OCI-M1 (cell line): ENCODE data around the gene PURB.
"Not testable (repeated sequence)": the region's sequence is repeated elsewhere in the genome, so short reads cannot be mapped to it uniquely, and the experiment has no call there.

ENCODE experiments used
- DNase-seq: peaks from one replicate; lab custom pipeline; 2025; lab: John Stamatoyannopoulos, UW

PURB gene

GRCh38 chr7:44852590-44852989, 32.7 kb downstream of the PURB start:
- DNase-seq = no peak

DNA sequence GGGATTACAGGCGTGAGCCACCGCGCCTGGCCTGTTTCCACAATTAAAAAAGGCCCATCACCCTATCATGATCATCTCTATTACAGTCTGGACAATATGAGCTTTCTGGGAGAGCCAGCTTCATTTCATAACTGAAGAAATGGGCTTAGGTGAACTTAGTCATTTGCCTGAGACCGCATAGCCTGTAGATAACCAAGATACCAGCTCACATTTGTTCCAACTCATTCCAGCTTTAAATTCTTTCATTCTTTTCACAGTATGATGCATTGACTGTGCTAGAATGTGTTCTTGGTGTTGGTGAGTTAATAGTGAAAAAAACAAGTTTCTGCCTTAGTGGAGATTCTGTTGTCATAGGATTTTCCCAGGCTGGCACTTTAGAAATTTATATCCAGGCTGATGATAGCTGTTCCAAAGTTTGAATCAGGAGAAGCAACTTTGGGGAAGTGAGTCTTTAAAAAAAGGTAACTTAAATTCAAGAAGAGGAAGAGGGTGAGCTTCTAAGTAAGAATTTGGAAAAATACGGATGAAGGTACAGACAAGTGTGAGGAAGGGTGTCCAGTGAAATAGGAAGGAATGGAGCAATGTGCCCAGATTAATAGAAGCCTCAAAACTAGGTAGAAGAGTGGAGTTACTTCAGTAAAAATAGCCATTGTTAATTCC, 35.3 kb downstream of the PURB start:
- DNase-seq = no peak

DNA sequence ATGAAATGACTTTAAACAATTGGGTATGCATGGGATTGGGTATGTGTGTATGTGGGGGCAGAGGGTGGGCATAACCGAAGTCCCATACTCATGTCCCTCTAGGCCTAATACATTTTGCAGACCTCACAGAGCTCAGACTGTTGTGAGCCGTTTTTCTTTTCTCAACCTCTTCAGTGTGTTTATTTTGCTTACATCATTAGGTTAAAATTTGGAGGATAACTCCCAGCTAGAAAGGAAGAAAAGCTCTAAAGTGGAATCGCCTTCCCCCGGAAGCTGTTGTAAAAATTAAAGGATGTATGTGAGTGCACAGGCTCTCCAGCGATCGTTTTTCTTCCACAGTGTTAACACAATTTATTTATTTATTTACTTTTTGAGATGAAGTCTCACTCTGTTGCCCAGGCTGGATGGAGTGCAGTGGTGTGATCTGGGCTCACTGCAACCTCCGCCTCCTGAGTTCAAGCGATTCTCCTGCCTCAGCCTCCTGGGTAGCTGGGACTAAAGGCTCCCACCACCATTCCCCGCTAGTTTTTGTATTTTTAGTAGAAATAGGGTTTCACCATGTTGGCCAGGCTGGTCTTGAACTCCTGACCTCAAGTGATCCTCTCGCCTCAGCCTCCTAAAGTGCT, 36.0 kb downstream of the PURB start:
- no peak for DNase-seq

DNA sequence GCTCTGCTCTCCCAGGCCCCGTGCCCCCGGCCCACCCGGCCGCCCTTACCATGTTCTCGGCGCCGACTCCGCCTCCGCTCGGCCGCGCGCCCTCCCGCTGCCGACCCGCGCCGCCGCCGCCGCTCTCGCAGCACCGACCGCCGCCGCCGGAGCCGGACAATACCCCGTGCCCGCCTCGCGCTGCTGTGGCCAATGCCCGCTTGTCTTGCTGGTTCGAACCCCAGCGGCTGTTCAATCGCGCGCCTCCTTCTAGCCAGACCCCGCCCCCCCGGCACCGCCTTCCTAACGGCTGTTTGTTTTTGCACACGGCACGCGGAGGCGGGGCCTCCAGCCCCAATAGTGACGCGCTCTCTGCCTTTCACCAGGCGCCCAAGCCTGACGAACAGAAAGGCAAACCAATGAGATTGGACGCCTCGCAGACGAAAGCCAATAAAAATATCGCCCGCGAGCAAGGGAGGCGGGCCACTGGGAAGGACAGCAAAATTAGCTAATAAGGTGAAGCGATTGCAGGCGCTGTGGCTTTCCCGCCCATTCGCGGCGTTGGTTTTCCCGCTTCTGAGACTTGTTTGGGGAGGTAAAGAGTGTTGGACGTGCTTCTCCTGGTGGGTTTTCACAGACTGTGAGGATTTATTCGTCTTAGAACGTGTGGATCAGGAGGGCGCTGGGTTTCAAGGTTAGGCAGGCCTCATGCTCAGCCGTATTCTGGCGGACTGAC, 37.3 kb downstream of the PURB start, which contains the start of gene H2AZ2:
Gene H2AZ2, minus strand, starts transcription at position 168 of the 715 bp plus-strand sequence. Its CDS starts 116 bp downstream, at position 52.
- DNase-seq = peak; percentile 99

- no peak for DNase-seq
Measured at GRCh38 chr7:44847509-44847919, 37.8 kb downstream of the PURB start.

DNA sequence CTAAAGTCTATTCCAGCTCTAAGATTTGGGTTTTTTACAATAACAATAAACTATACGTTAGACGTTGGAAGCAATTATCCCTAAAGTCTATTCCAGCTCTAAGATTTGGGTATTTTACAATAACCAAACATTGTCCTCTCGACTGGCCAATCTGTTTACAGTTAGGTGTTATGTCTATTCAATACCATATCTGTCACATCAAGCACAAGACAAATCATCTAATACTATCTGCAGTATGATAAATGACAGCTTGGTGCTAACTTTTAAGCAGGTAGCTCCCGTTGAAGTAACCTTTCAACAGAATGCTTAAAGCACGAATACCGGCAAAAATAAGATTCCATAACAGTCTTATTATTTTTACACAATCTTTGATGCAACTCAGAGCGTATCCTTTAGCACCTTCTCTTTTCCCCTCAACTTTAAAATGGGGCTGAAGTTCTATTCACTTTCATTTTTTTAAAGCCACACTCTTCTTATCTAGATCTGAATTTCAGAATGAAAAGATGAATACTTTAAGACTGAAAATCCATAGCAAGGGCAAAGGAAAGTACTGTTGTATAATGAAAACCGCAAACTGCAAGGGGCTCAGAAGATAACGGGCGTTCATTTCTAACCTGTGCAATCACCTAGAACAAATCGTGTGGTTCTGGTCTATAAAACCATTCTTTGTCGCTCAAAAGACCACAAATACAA, 38.4 kb downstream of the PURB start:
- peak; percentile 96 for DNase-seq

DNA sequence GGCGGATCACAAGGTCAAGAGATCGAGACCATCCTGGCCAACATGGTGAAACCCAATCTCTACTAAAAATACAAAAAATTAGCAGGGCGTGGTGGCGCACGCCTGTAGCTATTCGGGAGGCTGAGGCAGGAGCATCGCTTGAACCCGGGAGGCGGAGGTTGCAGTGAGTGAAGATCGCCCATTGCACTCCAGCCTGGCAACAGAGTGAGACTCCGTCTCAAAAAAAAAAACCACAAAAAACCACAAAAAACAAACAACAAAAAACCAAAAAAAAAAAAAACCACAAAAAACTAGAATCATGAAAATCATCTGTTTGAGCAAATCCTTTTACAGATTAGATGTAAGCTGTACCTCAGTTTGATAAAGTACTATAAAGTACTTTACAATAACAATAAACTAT, 38.9 kb downstream of the PURB start:
- peak; percentile 44 for DNase-seq

GRCh38 chr7:44845451-44845850, 39.9 kb downstream of the PURB start:
- DNase-seq = peak; percentile 37

- DNase-seq = not testable (repeated sequence)
Measured at GRCh38 chr7:44843440-44843839, 41.9 kb downstream of the PURB start.

GRCh38 chr7:44842675-44843074, 42.7 kb downstream of the PURB start:
- DNase-seq = not testable (repeated sequence)

DNA sequence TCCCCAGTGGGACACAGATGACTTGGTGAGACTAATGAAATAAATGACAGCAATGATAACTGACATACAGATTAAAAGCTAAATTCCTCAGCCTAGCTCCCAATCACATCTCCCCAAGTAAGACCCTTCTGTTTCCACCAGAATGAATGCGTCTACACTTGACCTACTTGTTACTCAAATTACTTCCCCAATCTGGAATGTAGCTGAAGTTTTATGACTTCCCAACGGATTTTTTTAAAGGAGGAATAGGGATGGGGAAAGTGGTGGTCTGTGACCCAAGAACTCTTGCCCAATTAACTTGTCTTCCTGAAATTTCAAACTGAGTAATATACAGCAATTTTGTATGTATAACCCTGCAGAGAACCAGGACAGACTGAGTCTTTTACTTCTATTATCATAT, 46.6 kb downstream of the PURB start:
- DNase-seq = no peak

DNA sequence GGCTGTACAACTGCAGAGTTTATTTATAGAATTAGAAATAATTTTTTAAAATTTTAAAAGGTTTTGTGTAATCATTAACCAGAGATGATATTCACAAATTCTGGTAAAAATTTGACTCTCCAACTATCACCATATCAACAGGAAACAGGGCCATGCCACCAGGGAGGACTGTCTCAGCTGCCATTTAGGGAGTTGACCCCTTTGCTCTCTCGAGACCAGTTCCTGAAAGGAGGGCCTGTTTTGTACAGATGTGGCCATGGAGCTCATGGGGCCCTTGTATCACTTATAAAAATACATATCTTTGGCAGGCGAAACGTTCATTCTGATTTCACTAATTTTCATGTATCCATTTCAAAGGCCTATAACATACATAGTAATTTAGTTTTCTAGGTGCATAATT, 57.8 kb downstream of the PURB start:
- no peak for DNase-seq
